GM11168 (cell line): ENCODE measurements around the gene SPATA17.
"Not testable (repeated sequence)": the region's sequence is repeated elsewhere in the genome, so short reads cannot be mapped to it uniquely, and the experiment has no call there.

ENCODE experiments used
- in situ Hi-C: fragments of 300-500 bp; cut with MboI; formaldehyde crosslinking; loops from one replicate; pipeline ENCODE4 v1.12.0; 2022; ENCODE audit warnings: low sequenced_read_pairs; ENCODE audit not compliant: unreplicated experiment

SPATA17 gene

GRCh38 chr1:217630711-217631591 is at the start of gene SPATA17, which contains the start of gene GPATCH2:
Gene SPATA17, plus strand, starts transcription at chr1:217631344. Its CDS starts 35 bp downstream, at chr1:217631379.
Gene GPATCH2, minus strand, starts transcription at chr1:217631090. Its CDS starts 119 bp downstream, at chr1:217630971.
- in situ Hi-C loops, result no loop called here

GRCh38 chr1:217584286-217584811 is 46.8 kb upstream of the SPATA17 start:
- in situ Hi-C loops, result not testable (repeated sequence)

- in situ Hi-C loops, result no loop called here
These were observed 45.6 kb upstream of the SPATA17 start for GRCh38 chr1:217585577-217585976.

GRCh38 chr1:217586586-217586985 is 44.6 kb upstream of the SPATA17 start:
- in situ Hi-C loops, result no loop called here

GRCh38 chr1:217590598-217590997 is 40.5 kb upstream of the SPATA17 start:
- in situ Hi-C loops, result no loop called here

- in situ Hi-C loops, result no loop called here
These were observed 32.0 kb upstream of the SPATA17 start for GRCh38 chr1:217599154-217599553.

- in situ Hi-C loops, result no loop called here
These were observed 28.8 kb upstream of the SPATA17 start for GRCh38 chr1:217602380-217602779.

GRCh38 chr1:217605390-217605789 is 25.8 kb upstream of the SPATA17 start:
- in situ Hi-C loops, result no loop called here

GRCh38 chr1:217614200-217614712 is 16.9 kb upstream of the SPATA17 start:
- in situ Hi-C loops, result no loop called here

GRCh38 chr1:217617126-217617525 is 14.0 kb upstream of the SPATA17 start:
- in situ Hi-C loops, result no loop called here

- in situ Hi-C loops, result no loop called here
These were observed 10.3 kb upstream of the SPATA17 start for GRCh38 chr1:217620814-217621213.

GRCh38 chr1:217622042-217622441 is 9.1 kb upstream of the SPATA17 start:
- in situ Hi-C loops, result no loop called here

GRCh38 chr1:217626321-217626720 is 4.8 kb upstream of the SPATA17 start:
- in situ Hi-C loops, result no loop called here

GRCh38 chr1:217627431-217627830 is 3.7 kb upstream of the SPATA17 start:
- in situ Hi-C loops, result no loop called here

GRCh38 chr1:217642455-217642854 is 11.3 kb downstream of the SPATA17 start:
- in situ Hi-C loops, result no loop called here

- in situ Hi-C loops, result no loop called here
These were observed 16.6 kb downstream of the SPATA17 start for GRCh38 chr1:217647791-217648190.

- in situ Hi-C loops, result no loop called here
These were observed 19.5 kb downstream of the SPATA17 start for GRCh38 chr1:217650674-217651073.

- in situ Hi-C loops, result no loop called here
These were observed 29.4 kb downstream of the SPATA17 start for GRCh38 chr1:217660353-217661062.

GRCh38 chr1:217661407-217661806 is 30.3 kb downstream of the SPATA17 start:
- in situ Hi-C loops, result no loop called here

GRCh38 chr1:217668351-217668940 is 37.3 kb downstream of the SPATA17 start:
- in situ Hi-C loops, result no loop called here
